ENCODE results near the gene DCC.

The DCC gene

GRCh38 chr18:52670896-52671295 lies 330.9 kb downstream of the DCC start:
- DNase-seq (ENCODE audit: insufficient read length, low spot score) (no peak), FAIRE-seq (no peak)

GRCh38 chr18:52678034-52678433 lies 338.0 kb downstream of the DCC start:
- FAIRE-seq (no peak), DNase-seq (ENCODE audit: insufficient read length, low spot score) (no peak)

DNA sequence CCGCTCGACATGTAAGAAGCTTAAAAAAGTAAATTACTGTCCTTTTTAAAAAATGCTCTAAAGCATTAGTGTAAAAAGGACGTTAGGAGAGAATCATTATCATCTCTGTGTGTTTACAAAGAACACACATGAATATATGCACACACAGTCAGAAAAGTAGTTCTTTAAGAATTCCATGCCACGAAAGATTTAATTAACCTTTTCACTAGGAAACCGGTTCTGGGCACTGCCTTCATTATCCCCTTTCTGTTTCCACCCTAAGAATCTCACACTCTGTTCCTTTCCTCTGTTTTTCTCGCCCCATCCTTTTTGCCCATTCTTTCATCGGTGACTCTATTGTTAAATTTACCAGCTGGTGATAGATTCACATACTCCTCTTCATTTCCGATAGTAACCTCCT lies 338.6 kb downstream of the DCC start:
- no peak for FAIRE-seq
- DNase-seq (ENCODE audit: insufficient read length, low spot score): no peak

GRCh38 chr18:52679354-52679753 lies 339.4 kb downstream of the DCC start:
- no peak for FAIRE-seq
- no peak for DNase-seq (ENCODE audit: insufficient read length, low spot score)

- FAIRE-seq: no peak
- DNase-seq (ENCODE audit: insufficient read length, low spot score): no peak
Measured at GRCh38 chr18:52682260-52682659, 342.3 kb downstream of the DCC start.

DNA sequence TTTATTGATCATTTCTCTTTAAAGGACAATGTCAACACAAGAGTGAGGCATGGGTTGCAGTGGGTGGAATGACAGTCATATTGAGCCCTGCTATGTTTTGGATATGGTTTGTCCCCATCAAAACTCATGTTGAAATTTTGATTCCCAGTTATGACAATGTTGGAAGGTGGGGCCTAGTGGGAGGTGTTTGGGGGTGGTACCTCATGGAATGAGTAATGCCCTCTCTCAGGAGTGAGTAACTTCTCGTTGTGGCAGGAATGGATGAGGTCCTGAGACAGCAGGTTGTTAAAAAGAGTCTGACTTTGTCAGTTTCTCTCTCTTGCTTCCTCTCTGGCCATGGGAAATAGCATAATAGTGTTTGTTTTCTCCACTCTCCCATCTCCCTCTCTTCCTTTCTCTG lies 345.3 kb downstream of the DCC start:
- DNase-seq (ENCODE audit: insufficient read length, low spot score) (no peak), FAIRE-seq (no peak)

DNA sequence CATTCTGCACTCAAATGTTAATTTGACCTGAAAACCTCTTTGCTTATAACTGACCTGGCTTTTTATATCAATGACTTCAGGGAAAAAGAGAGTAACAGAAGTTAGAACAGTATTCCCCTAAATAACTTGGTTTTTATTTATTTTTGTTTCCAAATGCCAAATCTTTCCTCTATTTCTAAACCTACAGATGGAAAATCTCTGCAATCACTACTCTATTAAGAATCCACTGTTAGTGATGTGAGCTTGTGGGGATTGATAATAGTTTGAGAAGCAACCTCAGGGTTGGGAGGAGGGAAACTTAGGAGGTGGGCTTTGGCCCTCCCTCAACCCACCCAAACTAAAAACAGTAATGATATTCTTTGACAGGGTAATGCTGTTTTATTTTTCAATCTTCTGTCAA lies 351.8 kb downstream of the DCC start:
- DNase-seq (ENCODE audit: insufficient read length, low spot score) (no peak), FAIRE-seq (no peak)

- DNase-seq (ENCODE audit: insufficient read length, low spot score) (no peak), FAIRE-seq (no peak)
Measured at GRCh38 chr18:52694804-52695203, 354.8 kb downstream of the DCC start.

DNA sequence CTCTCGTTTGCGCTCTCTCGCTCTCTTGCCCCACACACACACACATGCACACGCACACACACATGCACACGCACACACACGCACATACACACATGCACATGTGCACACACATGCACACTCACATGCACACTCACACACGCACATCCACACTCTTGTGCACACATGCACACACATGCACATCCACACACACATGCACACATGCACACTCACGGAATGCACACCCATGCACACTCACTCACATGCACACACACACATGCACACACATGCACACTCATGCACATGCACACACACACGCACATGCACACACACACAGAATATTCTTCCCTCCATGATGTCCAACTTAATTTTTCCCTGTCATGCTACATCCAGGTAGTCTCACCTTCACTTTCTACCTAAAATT lies 360.1 kb downstream of the DCC start:
- DNase-seq (ENCODE audit: insufficient read length, low spot score) (no peak), FAIRE-seq (no peak)

DNA sequence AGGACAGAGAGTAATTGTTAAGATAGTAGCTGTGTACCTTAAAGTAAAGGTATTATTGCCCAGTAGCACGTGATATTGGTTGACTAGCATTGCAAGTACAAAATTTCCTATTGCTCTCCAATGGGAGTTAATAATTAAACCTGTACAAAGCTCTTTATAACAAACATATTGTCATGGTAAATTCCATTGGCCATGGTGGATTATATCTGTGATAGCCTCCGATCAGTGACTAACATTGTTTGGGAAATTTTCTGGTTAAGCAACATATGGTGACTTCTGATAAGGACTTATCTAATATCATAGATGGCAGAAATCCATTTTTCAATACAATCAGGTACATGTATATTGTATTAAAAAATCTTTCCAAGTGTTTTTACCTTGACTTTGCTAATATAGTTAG lies 360.8 kb downstream of the DCC start:
- no peak for FAIRE-seq

DNA sequence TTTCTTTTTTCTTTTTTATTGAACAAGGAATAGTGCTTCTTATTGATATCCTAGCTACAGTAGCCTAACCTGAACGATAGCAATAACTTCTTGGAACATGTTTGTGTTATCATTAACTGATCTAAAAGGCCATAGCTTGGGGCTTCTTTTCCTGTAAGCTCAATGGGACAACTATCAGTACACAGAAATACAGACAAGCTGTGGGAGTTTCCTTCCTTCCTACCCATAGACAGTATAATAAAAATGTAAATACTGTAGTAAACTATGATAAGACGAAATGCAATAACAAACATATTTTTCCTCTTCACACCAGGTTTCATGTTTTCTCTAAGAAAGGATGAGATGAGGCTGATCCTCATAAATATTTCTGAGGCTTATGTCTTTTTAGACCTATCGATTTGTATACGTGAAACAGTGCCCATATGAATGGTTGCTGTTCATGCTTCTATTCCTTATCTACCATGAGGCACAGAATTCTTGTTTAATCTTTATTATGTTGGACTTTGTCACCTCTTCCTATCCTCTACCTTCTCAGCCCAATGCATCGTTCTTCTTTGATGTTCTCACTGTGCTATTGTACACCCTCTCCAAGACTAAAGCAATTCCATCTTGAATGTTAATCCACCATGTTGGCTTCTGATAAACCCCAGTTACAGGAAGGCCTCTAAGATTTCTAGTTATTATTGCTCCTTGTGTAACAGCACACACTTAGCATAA lies 361.4 kb downstream of the DCC start:
- DNase-seq (ENCODE audit: insufficient read length, low spot score) (no peak), FAIRE-seq (no peak)

More for the DNA sequence above, 360.8 kb downstream of the DCC start:
- DNase-seq (ENCODE audit: insufficient read length, low spot score): no peak

DNA sequence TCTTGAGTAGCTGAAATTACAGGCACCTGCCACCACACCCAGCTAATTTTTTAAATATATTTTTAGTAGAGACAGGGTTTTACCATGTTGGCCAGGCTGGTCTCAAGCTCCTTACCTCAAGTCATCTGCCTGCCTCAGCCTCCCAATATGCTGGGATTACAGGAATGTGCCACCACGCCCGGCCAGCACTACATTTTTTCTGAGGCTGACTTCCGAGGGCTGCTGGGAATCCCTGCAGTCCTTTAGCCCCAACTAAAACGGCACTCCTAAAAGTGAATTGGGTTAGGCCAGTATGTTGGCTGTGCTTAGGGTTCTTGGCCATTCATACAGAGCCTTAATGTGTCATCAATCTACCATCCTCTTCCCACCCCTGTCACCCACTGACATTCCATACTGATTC lies 375.4 kb downstream of the DCC start:
- FAIRE-seq (no peak), DNase-seq (ENCODE audit: insufficient read length, low spot score) (no peak)

GRCh38 chr18:52715991-52716390 lies 376.0 kb downstream of the DCC start:
- FAIRE-seq (no peak), DNase-seq (ENCODE audit: insufficient read length, low spot score) (no peak)

DNA sequence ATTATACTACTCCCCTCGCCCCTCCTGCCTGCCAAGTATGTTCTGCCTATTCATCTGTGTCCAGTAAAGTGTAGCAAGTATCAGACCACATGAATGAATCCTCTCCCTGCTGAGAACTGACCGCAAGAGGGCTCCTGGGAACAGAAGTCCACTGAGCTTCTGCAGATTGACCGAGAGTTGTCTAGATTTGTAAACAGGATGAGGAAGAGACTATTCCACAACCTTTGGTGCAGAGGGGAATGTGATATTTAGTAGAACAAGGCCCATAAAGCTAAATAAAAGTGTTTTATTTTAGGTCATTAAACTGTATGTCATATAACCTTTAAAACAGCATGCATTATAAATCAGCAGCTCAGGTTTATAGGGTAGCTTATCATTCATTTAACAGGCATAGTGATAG lies 377.0 kb downstream of the DCC start:
- DNase-seq (ENCODE audit: insufficient read length, low spot score) (no peak), FAIRE-seq (no peak)

DNA sequence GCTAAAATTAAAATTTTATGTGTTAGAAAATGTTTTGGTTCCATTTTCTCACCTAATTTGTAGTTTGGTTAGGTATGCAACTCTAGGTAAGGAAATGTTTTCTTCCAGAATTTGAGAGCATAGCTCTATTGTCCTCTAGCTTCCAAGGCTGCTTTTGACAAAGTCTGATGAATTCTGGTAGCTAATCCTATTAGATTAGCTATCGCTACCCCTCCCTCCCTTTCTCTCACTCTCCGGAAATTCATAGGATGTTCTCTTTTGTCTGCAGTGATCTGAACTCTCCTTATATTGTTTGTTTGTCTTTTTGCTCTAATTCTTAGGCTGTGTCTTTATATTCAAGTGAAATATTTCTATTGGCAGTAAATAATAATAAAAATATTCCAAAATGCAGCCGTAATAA lies 382.9 kb downstream of the DCC start:
- FAIRE-seq (no peak), DNase-seq (ENCODE audit: insufficient read length, low spot score) (no peak)

- no peak for DNase-seq (ENCODE audit: insufficient read length, low spot score)
- no peak for FAIRE-seq
Measured at GRCh38 chr18:52723550-52723970, 383.6 kb downstream of the DCC start.

GRCh38 chr18:52730972-52731619 lies 391.1 kb downstream of the DCC start:
- DNase-seq (ENCODE audit: insufficient read length, low spot score): no peak
- FAIRE-seq: no peak

- DNase-seq (ENCODE audit: insufficient read length, low spot score) (no peak), FAIRE-seq (no peak)
Measured at GRCh38 chr18:52738946-52739345, 398.9 kb downstream of the DCC start.

GRCh38 chr18:52746986-52747385 lies 407.0 kb downstream of the DCC start:
- DNase-seq (ENCODE audit: insufficient read length, low spot score) (no peak), FAIRE-seq (no peak)

- DNase-seq (ENCODE audit: insufficient read length, low spot score) (no peak), FAIRE-seq (no peak)
Measured at GRCh38 chr18:52747869-52748268, 407.9 kb downstream of the DCC start.

- FAIRE-seq (no peak), DNase-seq (ENCODE audit: insufficient read length, low spot score) (no peak)
Measured at GRCh38 chr18:52748343-52748742, 408.3 kb downstream of the DCC start.

GRCh38 chr18:52749542-52749941 lies 409.5 kb downstream of the DCC start:
- FAIRE-seq (no peak), DNase-seq (ENCODE audit: insufficient read length, low spot score) (no peak)

DNA sequence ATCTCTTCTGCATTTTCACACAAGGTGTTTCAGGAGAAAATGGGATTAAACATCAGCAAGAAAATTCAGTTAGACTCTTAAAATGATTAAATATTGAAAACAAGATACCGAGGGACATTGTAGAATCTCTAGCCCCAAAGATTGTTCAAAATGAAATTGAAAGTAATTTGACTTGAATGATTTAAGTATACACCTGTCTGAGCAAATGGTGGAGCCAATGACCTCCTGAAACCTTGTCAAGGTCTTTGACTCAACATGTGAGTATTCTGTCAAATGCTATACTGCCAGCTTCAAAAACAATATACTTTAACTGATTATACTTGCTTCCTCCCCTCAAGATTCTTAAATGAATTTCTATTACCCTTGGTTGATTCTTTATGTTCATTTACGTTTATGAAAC lies 411.0 kb downstream of the DCC start:
- no peak for FAIRE-seq
- no peak for DNase-seq (ENCODE audit: insufficient read length, low spot score)
